GM11168 (cell line): Measurements from ENCODE around the gene RTBDN.

Source experiments
- in situ Hi-C: fragments of 300-500 bp; cut with MboI; formaldehyde crosslinking; loops from one replicate; pipeline ENCODE4 v1.12.0; 2022; ENCODE audit warnings: low sequenced_read_pairs; ENCODE audit not compliant: unreplicated experiment

Gene RTBDN

GRCh38 chr19:12784394-12784870 lies 49.9 kb downstream of the RTBDN start:
- in situ Hi-C loops: no loop called here

- in situ Hi-C loops: no loop called here
These were observed 50.5 kb downstream of the RTBDN start for GRCh38 chr19:12783849-12784393.

- in situ Hi-C loops: no loop called here
These were observed 51.0 kb downstream of the RTBDN start for GRCh38 chr19:12783291-12783848.

- in situ Hi-C loops: no loop called here
These were observed 51.7 kb downstream of the RTBDN start for GRCh38 chr19:12782424-12783290.

- in situ Hi-C loops: no loop called here
These were observed 52.3 kb downstream of the RTBDN start for GRCh38 chr19:12782174-12782423.

GRCh38 chr19:12779162-12779993 lies 55.0 kb downstream of the RTBDN start:
- in situ Hi-C loops: no loop called here

- in situ Hi-C loops: no loop called here
These were observed 55.5 kb downstream of the RTBDN start for GRCh38 chr19:12778905-12779161.

- in situ Hi-C loops: no loop called here
These were observed 56.1 kb downstream of the RTBDN start for GRCh38 chr19:12778017-12778904.

GRCh38 chr19:12777217-12778016 lies 57.0 kb downstream of the RTBDN start:
- in situ Hi-C loops: no loop called here
